Tibial artery (tissue), 4 donors: Measurements from ENCODE around the gene FAM98C.

ENCODE experiments used
- DNase-seq, 2 donors: peaks; one replicate each; pipeline ENCODE4 v3.0.0-alpha.2; 2019
- H3K27ac ChIP-seq, 2 donors: fragments of 200-600 bp; sonication (generic) in 1 of 2; 1 replicate in 1 of 2; 2 replicates in 1 of 2; pipeline ENCODE4 v1.5.1; 2018 to 2019; ENCODE audit warnings: mild to moderate bottlenecking in 1 of 2
- H3K27me3 ChIP-seq, 2 donors: fragments of 200-600 bp; sonication (generic) in 1 of 2; one replicate each; pipeline versions ENCODE4 v1.5.1 to v1.6.0; 2016 to 2019
- H3K36me3 ChIP-seq, 3 donors: fragments of 200-600 bp; sonication (generic) in 2 of 3; one replicate each; pipeline ENCODE4 v1.5.1; 2016 to 2019; ENCODE audit warnings: mild to moderate bottlenecking in 2 of 3
- H3K4me1 ChIP-seq, 4 donors: fragments of 200-600 bp; sonication (generic) in 2 of 4; 1 replicate in 3 of 4; 2 replicates in 1 of 4; pipeline ENCODE4 v1.5.1; 2016 to 2019
- H3K4me3 ChIP-seq, 2 donors: fragments of 200-600 bp; sonication (generic) in 1 of 2; 1 replicate in 1 of 2; 2 replicates in 1 of 2; pipeline ENCODE4 v1.5.1; 2018 to 2019; ENCODE audit warnings: mild to moderate bottlenecking in 2 of 2
- H3K9me3 ChIP-seq, 3 donors: fragments of 200-600 bp; sonication (generic) in 1 of 3; one replicate each; pipeline ENCODE4 v1.5.1; 2016 to 2019
- intact Hi-C: fragments of 100-400 bp; cut with DNase I; formaldehyde crosslinking; loops from one replicate; pipeline ENCODE4 v1.15.0; 2023; ENCODE audit warnings: low total_unique reads
- TF ChIP-seq, protein P1 (sequence below), 2 experiments: fragments of 200-600 bp in 1 of 2; fragments of 450-650 bp in 1 of 2; IDR thresholded peaks; one replicate each; pipeline ENCODE4 v1.5.1; 2017 to 2019; ENCODE audit warnings: antibody characterized with exemption in 2 of 2, mild to moderate bottlenecking in 1 of 2, moderate library complexity in 1 of 2

The FAM98C gene

DNA sequence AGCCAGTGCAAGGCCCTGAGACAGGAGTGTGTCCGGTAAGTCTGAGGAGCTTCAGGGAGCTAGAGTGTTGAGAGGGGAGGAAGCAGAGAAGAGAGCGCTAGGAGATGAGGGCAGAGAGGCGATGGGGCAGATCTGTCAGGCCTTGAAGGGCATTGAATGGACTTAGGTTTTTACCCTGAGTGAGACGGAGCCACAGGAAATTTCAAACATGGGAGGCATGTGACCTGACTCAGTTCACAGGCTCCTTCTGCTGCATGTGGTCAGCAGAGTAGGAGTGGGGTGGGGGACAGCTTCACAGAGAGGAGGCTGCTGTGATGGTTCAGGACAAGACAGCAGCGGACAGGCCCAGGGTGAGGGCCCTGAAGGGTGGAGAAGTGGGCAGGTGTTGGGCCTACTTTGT lies 2.5 kb upstream of the FAM98C start:
- H3K4me1 ChIP-seq, result peaks cover 0 to 21% (median 5%) of the 10 kb centered on the region in 4 donors
- H3K4me3 ChIP-seq, result no peak overlapping the region
- peaks cover 0 to 7% (median 7%) of the 10 kb centered on the region in 3 donors for H3K36me3 ChIP-seq
- H3K9me3 ChIP-seq, result no peaks in the 10 kb centered on the region
- DNase-seq, result no peak
- peaks cover 0 to 52% of the 10 kb centered on the region in 2 donors for H3K27me3 ChIP-seq
- TF ChIP-seq, protein P1, sequence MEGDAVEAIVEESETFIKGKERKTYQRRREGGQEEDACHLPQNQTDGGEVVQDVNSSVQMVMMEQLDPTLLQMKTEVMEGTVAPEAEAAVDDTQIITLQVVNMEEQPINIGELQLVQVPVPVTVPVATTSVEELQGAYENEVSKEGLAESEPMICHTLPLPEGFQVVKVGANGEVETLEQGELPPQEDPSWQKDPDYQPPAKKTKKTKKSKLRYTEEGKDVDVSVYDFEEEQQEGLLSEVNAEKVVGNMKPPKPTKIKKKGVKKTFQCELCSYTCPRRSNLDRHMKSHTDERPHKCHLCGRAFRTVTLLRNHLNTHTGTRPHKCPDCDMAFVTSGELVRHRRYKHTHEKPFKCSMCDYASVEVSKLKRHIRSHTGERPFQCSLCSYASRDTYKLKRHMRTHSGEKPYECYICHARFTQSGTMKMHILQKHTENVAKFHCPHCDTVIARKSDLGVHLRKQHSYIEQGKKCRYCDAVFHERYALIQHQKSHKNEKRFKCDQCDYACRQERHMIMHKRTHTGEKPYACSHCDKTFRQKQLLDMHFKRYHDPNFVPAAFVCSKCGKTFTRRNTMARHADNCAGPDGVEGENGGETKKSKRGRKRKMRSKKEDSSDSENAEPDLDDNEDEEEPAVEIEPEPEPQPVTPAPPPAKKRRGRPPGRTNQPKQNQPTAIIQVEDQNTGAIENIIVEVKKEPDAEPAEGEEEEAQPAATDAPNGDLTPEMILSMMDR (IDR thresholded peaks at IDR 0.05), result no peak
- no peak overlapping the region for H3K27ac ChIP-seq
- intact Hi-C loops, result loop anchor here (5.0 kb wide), 1 partner anchor 232 kb away; no protein-coding TSS in a partner anchor

DNA sequence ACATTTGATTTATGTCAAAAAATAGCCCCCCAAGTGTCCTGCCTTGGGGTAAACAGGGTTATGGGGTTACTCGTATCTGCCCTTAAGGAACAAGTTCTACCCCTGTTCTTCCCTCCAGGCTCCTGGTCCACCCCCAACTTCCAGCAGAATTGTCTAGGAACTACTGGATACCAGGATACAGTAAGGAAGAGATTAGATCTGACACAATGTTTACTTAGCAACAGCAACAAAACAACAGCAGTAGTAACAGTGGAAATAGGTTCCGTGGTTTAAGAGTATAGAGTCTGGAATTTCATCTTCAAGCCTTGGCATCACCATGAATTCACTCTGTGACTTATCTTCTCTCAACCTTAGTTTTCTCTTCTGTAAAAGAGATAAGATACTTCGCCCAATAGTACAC lies 1.7 kb upstream of the FAM98C start:
- Histone ChIP-seq H3K36me3 (peaks cover 0 to 14% (median 9%) of the 10 kb centered on the region in 3 donors), H3K27me3 (peaks cover 0 to 44% of the 10 kb centered on the region in 2 donors), H3K4me3 (no peak overlapping the region), H3K27ac (no peak overlapping the region), H3K9me3 (no peaks in the 10 kb centered on the region), H3K4me1 (peaks cover 0 to 21% (median 5%) of the 10 kb centered on the region in 4 donors)
- intact Hi-C loops, result loop anchor here (5.0 kb wide), 1 partner anchor 231 kb away; no protein-coding TSS in a partner anchor
- TF ChIP-seq, protein P1 (IDR thresholded peaks at IDR 0.05), result no peak
- no peak for DNase-seq

DNA sequence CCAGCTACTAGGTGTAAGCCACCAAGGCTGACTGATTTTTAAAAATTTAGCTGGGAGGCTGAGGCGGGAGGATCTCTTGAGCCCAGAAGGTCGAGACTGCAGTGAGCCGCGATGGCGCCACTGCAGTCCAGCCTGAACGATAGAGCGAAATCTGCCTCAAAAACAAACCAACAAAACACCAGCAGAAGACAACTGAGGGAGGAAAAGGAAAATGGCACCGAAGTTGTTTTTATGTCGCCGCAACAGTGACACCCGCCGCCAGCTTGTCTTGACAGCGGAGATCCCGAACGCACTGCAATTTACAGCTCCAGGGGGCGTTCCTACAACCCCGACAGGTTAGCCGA lies 298 bp upstream of the FAM98C start:
- Histone ChIP-seq H3K4me3 (peak overlapping the region; percentile 90 to 94), H3K9me3 (no peaks in the 10 kb centered on the region), H3K27me3 (peaks cover 0 to 37% of the 10 kb centered on the region in 2 donors), H3K4me1 (peaks cover 0 to 21% (median 5%) of the 10 kb centered on the region in 4 donors), H3K27ac (peak overlapping the region in 1 of 2 donors; percentile 83), H3K36me3 (peaks cover 11 to 28% (median 22%) of the 10 kb centered on the region in 3 donors)
- intact Hi-C loops, result loop anchor here (2.0 to 5.0 kb wide), 2 partner anchors 14 to 230 kb away; partner anchors contain the start of genes GGN and SPRED3
- DNase-seq, result no peak
- TF ChIP-seq, protein P1 (IDR thresholded peaks at IDR 0.05), result no peak

DNA sequence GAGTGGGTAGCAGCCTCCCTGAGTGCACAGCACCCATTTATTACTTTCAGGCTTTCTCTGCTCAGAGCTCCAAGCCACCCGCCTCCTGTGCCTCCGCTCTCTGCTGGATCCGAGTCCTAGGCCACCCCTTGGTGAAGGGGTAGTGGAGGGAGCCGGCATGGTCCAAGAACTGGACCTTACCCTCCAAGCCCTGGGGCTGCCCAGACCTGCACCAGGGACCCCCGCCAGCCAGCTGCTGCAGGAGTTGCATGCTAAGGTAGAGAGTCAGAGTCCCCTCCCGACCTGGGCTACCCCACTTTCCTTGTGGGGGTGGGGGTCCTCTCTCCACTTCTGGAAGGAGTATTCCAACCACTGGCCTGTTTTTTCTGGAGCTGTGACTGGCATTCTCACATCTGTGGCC lies 2.0 kb downstream of the FAM98C start:
- TF ChIP-seq, protein P1 (IDR thresholded peaks at IDR 0.05), result no peak
- no peak for DNase-seq
- Histone ChIP-seq H3K27me3 (peaks cover 0 to 18% of the 10 kb centered on the region in 2 donors), H3K4me3 (no peak overlapping the region), H3K9me3 (no peaks in the 10 kb centered on the region), H3K36me3 (peaks cover 11 to 40% (median 22%) of the 10 kb centered on the region in 3 donors), H3K27ac (no peak overlapping the region), H3K4me1 (peaks cover 0 to 21% (median 5%) of the 10 kb centered on the region in 4 donors)
- intact Hi-C loops, result loop anchor here (5.0 kb wide), 1 partner anchor 227 kb away; no protein-coding TSS in a partner anchor

DNA sequence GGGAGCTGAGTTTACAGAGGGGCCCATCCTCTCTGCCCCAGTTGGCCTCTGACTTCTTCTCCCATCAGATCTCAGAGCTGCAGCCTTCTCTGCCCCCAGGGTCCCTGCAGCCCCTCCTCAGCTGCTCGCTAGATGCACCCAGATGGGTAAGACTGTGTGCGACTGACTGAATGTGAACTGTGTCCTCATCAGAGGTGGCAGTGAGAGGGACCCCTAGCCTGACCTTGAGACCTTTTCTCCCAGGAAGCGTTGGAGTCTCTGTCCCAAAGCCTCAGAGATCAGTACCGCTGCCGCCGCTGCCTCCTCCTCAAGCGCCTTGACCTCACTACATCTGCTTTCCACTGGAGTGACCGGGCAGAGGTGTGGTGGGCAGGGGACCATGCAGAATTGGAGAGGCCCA lies 2.4 kb downstream of the FAM98C start:
- Histone ChIP-seq H3K27me3 (peaks cover 0 to 14% of the 10 kb centered on the region in 2 donors), H3K4me3 (no peak overlapping the region), H3K9me3 (no peaks in the 10 kb centered on the region), H3K27ac (no peak overlapping the region), H3K4me1 (peaks cover 0 to 21% (median 5%) of the 10 kb centered on the region in 4 donors), H3K36me3 (peaks cover 11 to 40% (median 22%) of the 10 kb centered on the region in 3 donors)
- DNase-seq, result no peak
- intact Hi-C loops, result no loop called here
- TF ChIP-seq, protein P1 (IDR thresholded peaks at IDR 0.05), result no peak
